Measurements from ENCODE around the gene IRX1.

GRCh38 chr5:3594510-3595005, 1.1 kb upstream of the IRX1 start:
- TF ChIP-seq CTCF (IDR thresholded peaks at IDR 0.05; ENCODE audit: insufficient read depth, low read length, poor library complexity, severe bottlenecking) (no peak), EZH2phosphoT487 (conservative IDR thresholded peaks at IDR 0.05; ENCODE audit: low read length) (no peak)
